Osteocyte (in vitro differentiated cells): ENCODE data around the gene DIAPH2. TPM values are rescaled to one million over a fixed set of nuclear protein-coding genes. Genes with fewer than 3 reads are reported as not detected.

ENCODE experiments used
- DNase-seq: peaks from one replicate; pipeline ENCODE4 v3.0.0; 2021; ENCODE audit warnings: mixed read lengths; ENCODE audit not compliant: unreplicated experiment; ENCODE audit errors: extremely low spot score
- H3K27ac Mint-ChIP-seq: one replicate; pipeline ENCODE4 v1.8.0; 2021; ENCODE audit warnings: mild to moderate bottlenecking, mixed read lengths; ENCODE audit not compliant: unreplicated experiment
- H3K27me3 Mint-ChIP-seq: one replicate; pipeline ENCODE4 v1.8.0; 2021; ENCODE audit warnings: mixed read lengths; ENCODE audit not compliant: unreplicated experiment
- H3K36me3 Mint-ChIP-seq: one replicate; pipeline ENCODE4 v1.8.0; 2021; ENCODE audit warnings: mixed read lengths; ENCODE audit not compliant: unreplicated experiment
- H3K4me1 Mint-ChIP-seq: one replicate; pipeline ENCODE4 v1.8.0; 2021; ENCODE audit warnings: mixed read lengths; ENCODE audit not compliant: unreplicated experiment
- H3K4me3 Mint-ChIP-seq: one replicate; pipeline ENCODE4 v1.8.0; 2021; ENCODE audit warnings: mild to moderate bottlenecking, moderate library complexity, mixed read lengths; ENCODE audit not compliant: unreplicated experiment
- H3K9me3 Mint-ChIP-seq: one replicate; pipeline ENCODE4 v1.8.0; 2021; ENCODE audit warnings: mixed read lengths; ENCODE audit not compliant: unreplicated experiment
- total RNA-seq: library from RNA; stranded (reverse); gene quantifications from 2 replicates; pipeline ENCODE4 v1.2.1, GENCODE V29; 2021
- TF ChIP-seq, protein P1 (sequence below): fragments of 200-600 bp; sonication (generic); IDR thresholded peaks from 2 replicates; pipeline ENCODE4 v1.5.0; 2021; ENCODE audit warnings: antibody characterized with exemption, mild to moderate bottlenecking, moderate library complexity

Gene DIAPH2
- total RNA-seq, 1 donor from 2014 or later, result 9.3 TPM

DNA sequence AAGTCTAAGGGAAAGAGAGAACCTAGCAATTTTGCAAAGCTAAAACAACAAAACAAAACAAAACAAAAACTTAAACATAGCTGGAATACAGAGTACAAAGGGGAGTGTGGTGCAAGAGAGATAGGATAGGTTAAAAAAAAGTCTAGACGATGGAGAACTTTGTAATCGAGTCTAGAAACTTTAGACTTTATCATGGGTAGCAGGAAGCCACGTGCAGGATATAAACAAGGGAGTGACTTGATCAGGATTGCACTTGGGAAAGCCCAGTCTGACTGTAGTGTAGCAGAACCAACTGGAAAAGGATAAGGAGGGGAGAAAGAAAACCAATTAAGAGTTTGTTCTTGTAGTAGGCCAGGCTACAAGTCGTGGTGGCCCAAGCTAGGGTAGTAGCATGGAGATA, 949.2 kb downstream of the DIAPH2 start:
- Mint-ChIP-seq H3K9me3 (peaks cover 5% of the 10 kb centered on the region), H3K4me1 (no peaks in the 10 kb centered on the region), H3K27me3 (no peaks in the 10 kb centered on the region), H3K27ac (no peak overlapping the region), H3K36me3 (no peaks in the 10 kb centered on the region), H3K4me3 (no peak overlapping the region)
- TF ChIP-seq, protein P1, sequence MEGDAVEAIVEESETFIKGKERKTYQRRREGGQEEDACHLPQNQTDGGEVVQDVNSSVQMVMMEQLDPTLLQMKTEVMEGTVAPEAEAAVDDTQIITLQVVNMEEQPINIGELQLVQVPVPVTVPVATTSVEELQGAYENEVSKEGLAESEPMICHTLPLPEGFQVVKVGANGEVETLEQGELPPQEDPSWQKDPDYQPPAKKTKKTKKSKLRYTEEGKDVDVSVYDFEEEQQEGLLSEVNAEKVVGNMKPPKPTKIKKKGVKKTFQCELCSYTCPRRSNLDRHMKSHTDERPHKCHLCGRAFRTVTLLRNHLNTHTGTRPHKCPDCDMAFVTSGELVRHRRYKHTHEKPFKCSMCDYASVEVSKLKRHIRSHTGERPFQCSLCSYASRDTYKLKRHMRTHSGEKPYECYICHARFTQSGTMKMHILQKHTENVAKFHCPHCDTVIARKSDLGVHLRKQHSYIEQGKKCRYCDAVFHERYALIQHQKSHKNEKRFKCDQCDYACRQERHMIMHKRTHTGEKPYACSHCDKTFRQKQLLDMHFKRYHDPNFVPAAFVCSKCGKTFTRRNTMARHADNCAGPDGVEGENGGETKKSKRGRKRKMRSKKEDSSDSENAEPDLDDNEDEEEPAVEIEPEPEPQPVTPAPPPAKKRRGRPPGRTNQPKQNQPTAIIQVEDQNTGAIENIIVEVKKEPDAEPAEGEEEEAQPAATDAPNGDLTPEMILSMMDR, result no peak
- DNase-seq, result no peak

DNA sequence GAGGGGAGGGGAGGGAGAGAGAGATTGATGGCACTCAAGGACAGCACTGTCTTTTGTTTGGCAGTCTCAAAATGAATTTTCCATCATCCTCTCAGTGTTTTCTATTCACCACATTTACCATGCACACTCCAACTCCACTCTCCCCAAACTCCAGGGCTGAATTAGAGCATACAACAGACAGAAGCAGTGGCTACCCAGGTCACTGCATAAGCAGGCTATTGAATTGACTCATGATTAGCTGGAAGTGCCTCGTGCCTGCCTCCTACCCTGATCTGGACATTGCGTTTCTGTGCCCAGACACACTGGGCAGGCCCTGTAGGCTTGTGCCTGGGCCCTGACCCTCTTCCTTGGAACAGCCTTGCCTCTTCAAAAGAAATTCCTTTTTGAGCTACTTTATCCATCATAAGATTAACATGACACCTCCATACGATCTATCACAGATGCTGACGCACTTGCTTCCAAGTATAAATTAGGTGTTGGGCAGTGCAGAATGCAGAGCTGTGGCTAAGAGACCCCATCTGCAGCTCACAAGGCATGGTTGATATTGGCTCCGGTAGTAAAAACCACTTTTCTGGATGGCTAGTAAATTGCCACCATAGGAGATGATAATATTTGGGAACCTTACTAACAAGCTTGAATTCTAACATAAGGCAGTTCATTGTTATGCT, 952.0 kb downstream of the DIAPH2 start:
- TF ChIP-seq, protein P1, result no peak
- H3K27me3 Mint-ChIP-seq, result no peaks in the 10 kb centered on the region
- H3K9me3 Mint-ChIP-seq, result no peaks in the 10 kb centered on the region
- no peak overlapping the region for H3K4me3 Mint-ChIP-seq
- H3K4me1 Mint-ChIP-seq, result no peaks in the 10 kb centered on the region
- no peak for DNase-seq
- no peak overlapping the region for H3K27ac Mint-ChIP-seq
- H3K36me3 Mint-ChIP-seq, result no peaks in the 10 kb centered on the region

DNA sequence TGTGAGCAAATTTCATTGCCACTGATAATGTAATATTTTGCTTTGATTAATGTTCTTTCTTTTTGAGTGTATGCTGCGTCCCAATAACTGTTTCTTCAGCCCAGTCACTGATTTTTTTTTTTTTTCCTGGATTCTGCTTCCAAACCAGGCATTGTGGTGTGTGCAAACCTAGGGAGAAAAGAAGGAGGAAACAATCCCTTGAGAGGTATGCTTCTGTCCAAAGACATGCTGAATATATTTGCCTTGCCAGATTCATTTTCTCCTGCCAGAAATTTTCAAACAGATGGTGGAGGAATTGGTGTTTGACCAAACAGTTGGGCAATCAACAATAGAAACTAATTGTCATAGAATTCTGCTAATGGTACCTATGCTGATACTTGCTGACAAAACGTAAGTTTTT, 952.6 kb downstream of the DIAPH2 start:
- no peak for DNase-seq
- Mint-ChIP-seq H3K27ac (no peak overlapping the region), H3K4me3 (no peak overlapping the region), H3K36me3 (no peaks in the 10 kb centered on the region), H3K9me3 (peaks cover 4% of the 10 kb centered on the region), H3K4me1 (no peaks in the 10 kb centered on the region), H3K27me3 (no peaks in the 10 kb centered on the region)
- TF ChIP-seq, protein P1, result no peak

DNA sequence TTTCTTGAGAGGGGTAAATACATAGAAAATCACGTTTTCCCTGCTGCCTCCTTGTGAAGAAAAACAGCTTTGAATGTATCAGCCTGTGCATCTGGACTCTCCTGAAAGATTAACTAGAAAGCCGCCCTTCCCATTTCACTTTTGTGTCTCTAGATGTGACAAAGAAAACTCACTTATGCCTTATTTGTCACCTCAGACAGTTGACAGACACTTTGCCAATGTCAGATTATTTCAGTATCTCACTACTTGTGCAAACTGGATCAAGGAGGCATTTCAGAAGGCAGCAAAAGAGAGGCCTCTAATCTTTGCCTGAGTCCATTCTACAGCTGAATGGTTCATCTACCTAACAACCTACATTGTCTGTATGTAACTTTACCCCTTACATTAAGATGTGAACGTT, 954.0 kb downstream of the DIAPH2 start:
- TF ChIP-seq, protein P1, result no peak
- Mint-ChIP-seq H3K36me3 (no peaks in the 10 kb centered on the region), H3K4me3 (no peak overlapping the region), H3K27me3 (no peaks in the 10 kb centered on the region), H3K4me1 (no peaks in the 10 kb centered on the region), H3K27ac (no peak overlapping the region), H3K9me3 (peaks cover 12% of the 10 kb centered on the region)
- no peak for DNase-seq

DNA sequence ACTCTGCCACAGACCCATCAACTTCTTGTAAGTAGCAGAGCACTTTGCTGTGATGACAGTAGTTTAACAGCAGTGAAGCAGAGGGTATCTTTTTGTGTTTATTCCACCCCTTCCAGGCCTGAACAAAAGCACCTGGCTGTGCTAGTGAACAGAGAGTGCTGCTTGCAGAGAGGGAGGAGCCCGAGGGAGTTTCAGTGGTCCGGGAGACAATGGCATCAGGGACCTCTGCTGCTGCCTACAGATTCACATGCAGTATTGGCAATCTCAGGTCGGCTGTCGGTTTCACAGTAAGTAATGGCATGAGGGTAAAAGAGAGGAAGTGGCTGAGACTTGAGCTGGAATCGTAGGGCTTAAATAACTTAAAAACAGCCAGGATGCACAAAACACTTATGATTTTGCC, 954.9 kb downstream of the DIAPH2 start:
- TF ChIP-seq, protein P1, result no peak
- no peak for DNase-seq
- Mint-ChIP-seq H3K36me3 (no peaks in the 10 kb centered on the region), H3K9me3 (peaks cover 12% of the 10 kb centered on the region), H3K27me3 (no peaks in the 10 kb centered on the region), H3K4me3 (no peak overlapping the region), H3K4me1 (no peaks in the 10 kb centered on the region), H3K27ac (no peak overlapping the region)

Other genes with a start within 250 kb of the DIAPH2 start
- gene RPA4, start 199.1 kb downstream of the DIAPH2 start, total RNA-seq, result 0.24 and 0.56 TPM in 2 replicates